T-helper 17 cell (primary cell): Measurements from ENCODE around the gene HIBADH. TPM values are rescaled to one million over a fixed set of nuclear protein-coding genes. Genes with fewer than 3 reads are reported as not detected.
"Not testable (repeated sequence)": the region's sequence is repeated elsewhere in the genome, so short reads cannot be mapped to it uniquely, and the experiment has no call there.

Experiments
- ATAC-seq: fragments of 150-1000 bp; cut with Tn5 transposase; 2 replicates; pipeline ENCODE4 v1.10.0; 2021; ENCODE audit warnings: mild to moderate bottlenecking, moderate library complexity
- DNase-seq, 3 donors: peaks; one replicate each; pipeline versions ENCODE4 v3.0.0 to v3.0.0-alpha.2; 2020 to 2021
- H3K9me3 ChIP-seq: one replicate; pipeline ENCODE4 v1.7.0; 2013; ENCODE audit warnings: low read length, mild to moderate bottlenecking; ENCODE audit not compliant: control insufficient read depth, poor library complexity, severe bottlenecking
- H3K27ac Mint-ChIP-seq: one replicate; pipeline ENCODE4 v1.8.0; 2022; ENCODE audit warnings: mild to moderate bottlenecking, moderate library complexity, mixed read lengths
- H3K27me3 Mint-ChIP-seq: one replicate; pipeline ENCODE4 v1.8.0; 2022; ENCODE audit warnings: mixed read lengths
- H3K36me3 Mint-ChIP-seq: one replicate; pipeline ENCODE4 v1.8.0; 2022; ENCODE audit warnings: low read depth, mixed read lengths
- H3K4me1 Mint-ChIP-seq: one replicate; pipeline ENCODE4 v1.8.0; 2022; ENCODE audit warnings: mild to moderate bottlenecking, mixed read lengths
- H3K4me3 Mint-ChIP-seq: one replicate; pipeline ENCODE4 v1.8.0; 2022; ENCODE audit warnings: mild to moderate bottlenecking, moderate library complexity, mixed read lengths
- total RNA-seq, 4 donors: library from RNA in 2 of 4; stranded (reverse) in 2 of 4; gene quantifications; one replicate each; pipeline ENCODE4 v1.2.3 and lab custom pipeline; 2022 to 2026

Gene HIBADH
- total RNA-seq, 2 donors from 2014 or later, result 5.7 to 8.0 TPM

- Mint-ChIP-seq H3K4me3 (no peak overlapping the region), H3K36me3 (peaks cover 3% of the 10 kb centered on the region), H3K27ac (peak overlapping the region; percentile 39), H3K4me1 (no peaks in the 10 kb centered on the region), H3K27me3 (no peaks in the 10 kb centered on the region)
- DNase-seq, result no peak
- no peaks in the 10 kb centered on the region for H3K9me3 ChIP-seq
- no peak for ATAC-seq
Measured at GRCh38 chr7:27593226-27593625, 69.5 kb downstream of the HIBADH start.

DNA sequence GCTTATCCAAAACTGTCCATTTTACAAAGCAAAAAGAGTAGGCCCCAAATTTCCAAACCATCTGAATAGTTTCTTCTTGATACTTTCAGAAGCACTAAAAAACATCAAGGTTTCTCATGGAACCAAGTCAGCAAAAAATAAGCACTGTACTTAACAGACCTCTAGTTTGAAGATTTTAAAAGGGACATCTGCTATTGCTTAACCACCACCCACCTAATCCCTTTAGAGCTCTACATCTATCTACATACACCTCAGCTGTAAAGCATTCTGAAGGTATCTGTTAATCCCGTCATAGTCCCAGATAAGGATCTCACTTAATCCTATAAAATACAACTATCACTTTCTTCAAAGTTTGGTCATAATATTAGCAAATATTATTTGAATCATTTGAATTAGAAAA, 72.3 kb downstream of the HIBADH start:
- ATAC-seq (no peak), DNase-seq (no peak)
- no peaks in the 10 kb centered on the region for H3K9me3 ChIP-seq
- peaks cover 6% of the 10 kb centered on the region for H3K36me3 Mint-ChIP-seq
- no peak overlapping the region for H3K27ac Mint-ChIP-seq
- H3K4me3 Mint-ChIP-seq, result no peak overlapping the region
- H3K27me3 Mint-ChIP-seq, result no peaks in the 10 kb centered on the region
- no peaks in the 10 kb centered on the region for H3K4me1 Mint-ChIP-seq

DNA sequence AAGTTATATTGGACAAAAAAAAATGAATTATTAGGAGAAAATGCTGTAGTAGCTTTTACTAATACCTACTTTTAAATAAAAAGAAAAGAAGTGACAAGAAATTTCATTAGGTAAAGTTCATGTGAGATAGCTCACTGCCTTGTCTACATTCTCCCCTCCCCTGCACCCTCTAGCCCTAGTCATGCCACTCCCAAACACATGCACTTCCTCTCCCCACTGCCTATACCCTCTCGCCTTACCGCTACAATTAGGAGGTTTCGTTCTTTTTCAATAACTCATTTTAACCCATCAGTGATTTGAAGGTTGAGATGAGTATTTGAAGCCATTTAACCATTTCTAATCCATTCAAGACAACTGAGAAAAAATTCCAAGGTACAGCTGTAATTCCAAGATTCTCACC, 75.3 kb downstream of the HIBADH start:
- Mint-ChIP-seq H3K36me3 (peaks cover 6% of the 10 kb centered on the region), H3K4me1 (no peaks in the 10 kb centered on the region), H3K27me3 (no peaks in the 10 kb centered on the region), H3K4me3 (no peak overlapping the region), H3K27ac (no peak overlapping the region)
- ATAC-seq (no peak), DNase-seq (no peak)
- no peaks in the 10 kb centered on the region for H3K9me3 ChIP-seq

- no peaks in the 10 kb centered on the region for H3K9me3 ChIP-seq
- Mint-ChIP-seq H3K27me3 (no peaks in the 10 kb centered on the region), H3K36me3 (peaks cover 4% of the 10 kb centered on the region), H3K4me3 (no peak overlapping the region), H3K4me1 (no peaks in the 10 kb centered on the region), H3K27ac (no peak overlapping the region)
- ATAC-seq (no peak), DNase-seq (no peak)
Measured at GRCh38 chr7:27586825-27587224, 75.9 kb downstream of the HIBADH start.

- Mint-ChIP-seq H3K27me3 (no peaks in the 10 kb centered on the region), H3K27ac (no peak overlapping the region), H3K4me1 (no peaks in the 10 kb centered on the region), H3K4me3 (no peak overlapping the region), H3K36me3 (peaks cover 3% of the 10 kb centered on the region)
- H3K9me3 ChIP-seq, result no peaks in the 10 kb centered on the region
- DNase-seq (no peak), ATAC-seq (no peak)
Measured at GRCh38 chr7:27585781-27586447, 76.8 kb downstream of the HIBADH start.

DNA sequence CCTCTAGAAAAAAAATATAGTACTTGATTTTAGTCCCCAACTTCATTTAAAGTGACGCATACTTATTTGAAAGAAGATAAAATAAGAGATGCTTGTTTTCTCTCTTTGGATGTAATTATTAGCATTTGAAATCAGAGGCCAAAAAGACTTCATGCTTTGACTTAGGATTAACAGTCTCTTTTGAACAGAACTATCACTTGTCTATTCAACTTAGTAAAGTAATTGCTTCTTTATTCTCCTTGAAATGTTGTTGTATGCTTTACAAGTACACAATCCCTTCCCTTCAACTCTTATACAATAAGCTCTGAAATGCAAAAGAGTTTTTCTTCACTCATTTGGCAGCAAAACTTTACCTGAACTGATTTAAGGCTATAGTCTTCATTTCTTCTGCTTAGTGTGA, 80.8 kb downstream of the HIBADH start:
- H3K36me3 Mint-ChIP-seq, result peaks cover 4% of the 10 kb centered on the region

GRCh38 chr7:27581119-27581518, 81.6 kb downstream of the HIBADH start:
- H3K4me3 Mint-ChIP-seq, result no peak overlapping the region
- no peaks in the 10 kb centered on the region for H3K9me3 ChIP-seq
- H3K4me1 Mint-ChIP-seq, result peaks cover 3% of the 10 kb centered on the region
- no peak overlapping the region for H3K27ac Mint-ChIP-seq
- peaks cover 4% of the 10 kb centered on the region for H3K36me3 Mint-ChIP-seq
- H3K27me3 Mint-ChIP-seq, result no peaks in the 10 kb centered on the region
- ATAC-seq, result no peak
- no peak for DNase-seq

More for the DNA sequence above, 80.8 kb downstream of the HIBADH start:
- no peaks in the 10 kb centered on the region for H3K9me3 ChIP-seq
- peaks cover 3% of the 10 kb centered on the region for H3K4me1 Mint-ChIP-seq
- H3K27me3 Mint-ChIP-seq, result no peaks in the 10 kb centered on the region
- no peak for ATAC-seq
- no peak for DNase-seq
- H3K27ac Mint-ChIP-seq, result no peak overlapping the region
- H3K4me3 Mint-ChIP-seq, result no peak overlapping the region

DNA sequence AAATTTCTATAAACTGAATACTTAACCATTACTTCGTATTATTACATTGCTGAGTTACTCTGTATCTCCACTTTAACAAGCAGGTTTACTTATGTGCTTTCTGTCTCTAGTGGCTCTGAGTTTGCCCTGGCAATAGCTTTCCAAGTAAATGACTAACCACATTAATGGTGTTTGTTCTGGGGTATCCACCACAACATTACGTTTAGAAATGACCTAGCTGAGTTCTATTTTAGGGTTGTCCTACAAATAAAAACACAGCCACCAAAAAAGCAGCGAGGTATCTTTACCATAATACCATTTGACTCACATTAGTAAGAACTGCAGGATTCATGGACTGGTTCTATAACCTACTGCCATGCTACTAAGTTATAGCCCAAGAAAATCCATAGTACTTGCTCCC, 83.1 kb downstream of the HIBADH start:
- H3K27ac Mint-ChIP-seq, result no peak overlapping the region
- peaks cover 3% of the 10 kb centered on the region for H3K4me1 Mint-ChIP-seq
- H3K27me3 Mint-ChIP-seq, result no peaks in the 10 kb centered on the region
- H3K36me3 Mint-ChIP-seq, result peaks cover 7% of the 10 kb centered on the region
- no peak overlapping the region for H3K4me3 Mint-ChIP-seq
- H3K9me3 ChIP-seq, result no peaks in the 10 kb centered on the region
- DNase-seq (no peak), ATAC-seq (no peak)

- not testable (repeated sequence) for H3K27ac Mint-ChIP-seq, H3K4me3 Mint-ChIP-seq, H3K4me1 Mint-ChIP-seq, H3K36me3 Mint-ChIP-seq, DNase-seq, ATAC-seq, H3K27me3 Mint-ChIP-seq, H3K9me3 ChIP-seq
Measured at GRCh38 chr7:27578169-27578568, 84.5 kb downstream of the HIBADH start.

DNA sequence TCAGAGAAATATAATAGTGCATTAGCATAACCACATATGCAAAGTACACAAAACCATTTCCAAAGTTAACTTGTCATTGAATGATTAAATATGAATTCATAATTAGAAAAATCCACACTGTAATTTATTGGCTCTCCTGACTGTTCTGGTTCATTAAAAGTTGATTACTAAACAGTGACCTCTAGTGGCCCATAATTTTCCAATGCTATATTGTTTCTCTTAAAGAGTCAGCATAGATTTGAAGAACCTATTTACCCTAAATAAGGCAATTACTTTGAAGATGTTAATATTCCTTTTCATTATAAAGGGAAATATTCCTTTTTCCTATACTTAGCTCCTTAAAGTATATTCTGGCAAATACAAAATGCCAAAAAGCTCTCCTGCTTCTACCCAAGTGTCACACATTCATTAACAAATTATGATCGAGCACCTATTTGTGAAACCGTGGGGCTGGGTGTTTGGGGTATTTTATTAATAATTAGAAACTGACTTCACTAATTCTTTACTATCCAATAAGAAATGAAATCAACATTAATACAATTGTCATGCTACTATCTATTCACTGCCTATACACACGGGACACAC, 86.2 kb downstream of the HIBADH start:
- H3K27me3 Mint-ChIP-seq, result no peaks in the 10 kb centered on the region
- H3K4me1 Mint-ChIP-seq, result peaks cover 3% of the 10 kb centered on the region
- ATAC-seq, result no peak
- H3K36me3 Mint-ChIP-seq, result peaks cover 7% of the 10 kb centered on the region
- no peaks in the 10 kb centered on the region for H3K9me3 ChIP-seq
- peak overlapping the region; percentile 32 for H3K27ac Mint-ChIP-seq
- H3K4me3 Mint-ChIP-seq, result no peak overlapping the region
- DNase-seq, result no peak

- no peak for DNase-seq
- peaks cover under 1% of the 10 kb centered on the region for H3K4me1 Mint-ChIP-seq
- H3K4me3 Mint-ChIP-seq, result no peak overlapping the region
- no peak for ATAC-seq
- peak overlapping the region; percentile 47 for H3K27ac Mint-ChIP-seq
- H3K9me3 ChIP-seq, result no peaks in the 10 kb centered on the region
- peaks cover 3% of the 10 kb centered on the region for H3K36me3 Mint-ChIP-seq
- H3K27me3 Mint-ChIP-seq, result no peaks in the 10 kb centered on the region
Measured at GRCh38 chr7:27575613-27576012, 87.1 kb downstream of the HIBADH start.

DNA sequence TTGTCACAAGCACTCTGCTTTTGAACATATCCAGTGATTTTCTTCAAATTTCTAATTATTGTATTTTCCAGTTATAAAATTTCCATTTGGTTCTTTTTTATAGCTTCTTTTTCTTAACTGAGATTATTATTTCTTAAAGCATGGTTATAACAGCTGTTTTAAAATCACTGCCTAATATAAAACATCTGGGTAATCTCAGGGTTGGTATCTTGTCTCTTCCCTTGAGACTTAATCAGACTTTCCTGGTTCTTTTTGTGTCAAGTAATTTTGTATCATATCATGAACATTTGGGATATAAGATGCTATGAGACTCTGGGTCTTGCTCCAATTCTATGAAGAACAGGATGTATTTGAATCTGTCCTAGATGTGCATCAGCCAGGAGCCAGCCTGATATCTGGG, 93.6 kb downstream of the HIBADH start:
- Mint-ChIP-seq H3K27ac (no peak overlapping the region), H3K27me3 (no peaks in the 10 kb centered on the region), H3K36me3 (no peaks in the 10 kb centered on the region), H3K4me1 (no peaks in the 10 kb centered on the region), H3K4me3 (no peak overlapping the region)
- H3K9me3 ChIP-seq, result no peaks in the 10 kb centered on the region
- DNase-seq, result no peak
- ATAC-seq, result no peak

DNA sequence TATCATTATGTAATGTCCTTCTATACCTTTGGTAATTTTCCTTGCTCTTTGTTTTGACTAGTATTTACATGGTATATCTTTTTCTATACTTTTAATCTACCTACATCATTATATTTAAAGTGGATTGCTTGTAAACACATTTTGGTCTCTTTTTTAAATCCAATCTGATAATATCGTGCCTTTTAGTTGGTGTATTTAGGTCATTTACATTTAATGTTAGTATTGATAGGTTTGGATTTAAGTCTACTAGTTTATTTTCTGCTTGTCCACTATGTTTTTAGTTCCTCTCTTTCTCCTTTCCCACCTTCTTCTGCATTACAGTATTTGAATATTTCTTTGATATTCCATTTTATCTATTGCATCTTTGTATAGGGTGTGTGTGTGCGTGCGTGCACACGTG, 95.4 kb downstream of the HIBADH start:
- DNase-seq, result no peak
- H3K4me3 Mint-ChIP-seq, result no peak overlapping the region
- peaks cover 2% of the 10 kb centered on the region for H3K36me3 Mint-ChIP-seq
- peaks cover 4% of the 10 kb centered on the region for H3K9me3 ChIP-seq
- no peaks in the 10 kb centered on the region for H3K27me3 Mint-ChIP-seq
- no peak for ATAC-seq
- no peaks in the 10 kb centered on the region for H3K4me1 Mint-ChIP-seq
- H3K27ac Mint-ChIP-seq, result no peak overlapping the region

DNA sequence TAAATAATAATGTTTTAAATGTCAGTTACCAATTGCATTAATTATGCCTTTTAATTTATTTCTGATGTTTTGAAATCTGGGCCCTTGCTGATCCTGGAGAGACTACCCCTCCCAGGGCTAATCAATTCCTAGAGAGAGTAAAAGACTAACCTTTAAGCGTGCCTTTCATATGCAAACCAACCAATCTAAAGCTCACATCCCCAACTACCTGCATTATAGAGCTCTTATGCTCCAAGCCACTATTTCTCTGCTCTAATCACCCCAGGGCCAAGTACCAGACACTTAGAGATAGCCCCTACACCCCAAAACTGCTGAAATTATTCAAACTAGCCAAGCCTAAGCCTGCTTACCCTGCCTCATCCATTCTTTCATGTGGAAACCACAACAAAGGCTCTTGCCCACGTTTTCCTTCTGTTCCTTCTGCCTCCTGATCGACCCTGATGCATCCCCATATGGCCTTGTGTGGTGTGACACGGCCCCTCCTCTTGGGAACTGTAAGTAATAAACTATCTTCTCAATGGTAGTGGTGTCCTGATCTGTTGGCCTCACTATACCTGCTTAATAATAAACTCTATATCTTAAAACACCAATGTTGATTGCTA, 97.7 kb downstream of the HIBADH start:
- Mint-ChIP-seq H3K27ac (no peak overlapping the region), H3K4me1 (no peaks in the 10 kb centered on the region), H3K4me3 (no peak overlapping the region), H3K27me3 (no peaks in the 10 kb centered on the region), H3K36me3 (peaks cover 2% of the 10 kb centered on the region)
- peaks cover 4% of the 10 kb centered on the region for H3K9me3 ChIP-seq
- DNase-seq, result no peak
- ATAC-seq, result no peak
